GM08714 (cell line): ENCODE data around the gene SERPINE2.

ENCODE experiments used
- H3K4me3 ChIP-seq: fragments of 200-500 bp; sonication (Bioruptor generic); 2 replicates; pipeline ENCODE4 v1.5.1; 2014; ENCODE audit warnings: mild to moderate bottlenecking, low read length, inconsistent platforms
- ZNF274 ChIP-seq: IDR thresholded peaks from 2 replicates; pipeline ENCODE4 v1.6.1; 2012; ENCODE audit warnings: mild to moderate bottlenecking, low read depth, low read length

Gene SERPINE2, protein sequence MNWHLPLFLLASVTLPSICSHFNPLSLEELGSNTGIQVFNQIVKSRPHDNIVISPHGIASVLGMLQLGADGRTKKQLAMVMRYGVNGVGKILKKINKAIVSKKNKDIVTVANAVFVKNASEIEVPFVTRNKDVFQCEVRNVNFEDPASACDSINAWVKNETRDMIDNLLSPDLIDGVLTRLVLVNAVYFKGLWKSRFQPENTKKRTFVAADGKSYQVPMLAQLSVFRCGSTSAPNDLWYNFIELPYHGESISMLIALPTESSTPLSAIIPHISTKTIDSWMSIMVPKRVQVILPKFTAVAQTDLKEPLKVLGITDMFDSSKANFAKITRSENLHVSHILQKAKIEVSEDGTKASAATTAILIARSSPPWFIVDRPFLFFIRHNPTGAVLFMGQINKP

DNA sequence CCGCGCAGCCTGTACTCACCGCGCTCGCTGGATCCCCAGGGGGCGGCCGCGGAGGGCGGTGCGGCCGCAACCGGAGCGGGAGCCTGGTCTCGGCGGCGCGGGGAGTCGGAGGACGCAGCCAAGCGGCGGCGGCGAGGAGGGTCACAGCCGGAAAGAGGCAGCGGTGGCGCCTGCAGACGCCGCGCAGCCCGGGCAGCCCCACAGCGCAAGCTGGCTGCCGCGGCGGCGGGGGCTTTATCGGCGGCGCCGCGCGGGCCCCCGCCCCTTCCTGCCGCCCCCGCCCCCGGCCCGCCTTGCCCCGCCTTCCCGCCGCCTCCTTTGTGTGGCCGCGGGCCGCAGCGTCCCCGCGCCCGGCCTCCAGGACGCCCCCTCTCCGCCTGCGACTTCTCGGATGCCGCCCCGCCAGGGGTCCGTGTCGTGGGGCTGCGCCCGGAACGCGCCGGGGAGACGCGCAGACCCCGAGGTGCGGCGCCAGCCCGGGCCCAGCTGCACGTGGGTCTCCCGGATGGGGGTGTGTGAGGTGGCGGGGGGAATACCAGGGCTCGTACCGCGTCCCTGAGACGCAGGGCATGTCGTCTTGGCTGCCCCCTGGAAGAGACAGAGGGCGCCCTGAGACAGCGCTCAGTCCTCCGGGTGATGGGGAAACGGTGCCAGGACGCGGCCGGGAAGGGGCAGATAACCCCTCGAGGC, at the start of gene SERPINE2:
SERPINE2 (minus strand) TSS at position 207 of the 690 bp plus-strand sequence. CDS start 37,386 bp downstream, outside the sequence.
- H3K4me3 ChIP-seq: peak within 1 kb of the TSS; percentile 63
- no peak for TF ChIP-seq ZNF274

DNA sequence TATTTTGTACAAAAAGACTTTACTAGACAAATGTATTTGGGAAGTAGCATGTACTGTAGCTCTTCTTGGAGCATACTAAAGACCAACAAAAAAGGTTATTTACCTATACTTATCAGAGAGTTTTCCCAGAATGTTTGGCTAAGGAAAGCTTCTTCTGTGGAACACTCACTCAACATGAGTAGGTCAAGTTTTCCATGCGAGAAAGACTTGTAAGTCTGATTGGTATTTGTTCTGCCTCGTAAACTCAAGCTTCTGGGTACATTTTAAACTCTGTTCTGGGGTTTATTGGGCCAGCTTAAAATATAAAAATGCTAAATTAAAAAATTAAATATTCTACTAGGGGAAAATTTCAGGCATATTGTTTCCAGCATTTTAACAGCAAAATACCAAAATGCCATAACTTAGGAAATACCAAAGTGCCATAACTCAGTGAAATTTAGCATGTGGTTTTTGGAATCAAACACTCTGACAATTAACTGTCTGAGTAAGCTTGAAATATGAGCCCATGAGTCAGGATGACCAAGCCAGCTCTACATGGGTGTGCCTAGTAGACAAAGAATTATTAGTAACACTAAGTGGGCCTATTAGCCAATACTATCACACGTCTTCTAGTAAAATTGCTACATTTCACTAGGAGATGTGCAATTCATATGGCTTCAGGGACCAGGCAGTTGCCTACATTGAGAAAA, 47.3 kb upstream of the SERPINE2 start:
- no peak overlapping the region for H3K4me3 ChIP-seq
- no peak for TF ChIP-seq ZNF274

DNA sequence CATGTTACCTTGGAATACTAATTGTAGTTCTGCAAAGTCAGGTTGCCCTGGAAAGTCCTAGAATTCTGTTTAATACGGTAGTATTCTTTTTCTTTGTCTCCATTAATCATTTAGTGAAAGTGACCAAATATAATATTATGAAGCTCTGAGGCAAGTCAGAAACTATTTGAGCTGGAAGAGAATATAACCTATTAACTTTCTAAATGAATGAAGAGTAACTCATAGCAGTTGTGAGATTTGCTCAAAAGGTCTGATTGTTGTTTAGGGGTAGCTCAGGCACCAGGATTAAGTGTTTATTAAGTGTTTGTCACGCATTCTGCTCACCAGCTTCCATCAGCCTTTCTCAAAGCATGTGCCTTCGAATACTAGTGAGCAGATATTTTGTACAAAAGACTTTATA, 46.7 kb upstream of the SERPINE2 start:
- no peak for TF ChIP-seq ZNF274
- no peak overlapping the region for H3K4me3 ChIP-seq

DNA sequence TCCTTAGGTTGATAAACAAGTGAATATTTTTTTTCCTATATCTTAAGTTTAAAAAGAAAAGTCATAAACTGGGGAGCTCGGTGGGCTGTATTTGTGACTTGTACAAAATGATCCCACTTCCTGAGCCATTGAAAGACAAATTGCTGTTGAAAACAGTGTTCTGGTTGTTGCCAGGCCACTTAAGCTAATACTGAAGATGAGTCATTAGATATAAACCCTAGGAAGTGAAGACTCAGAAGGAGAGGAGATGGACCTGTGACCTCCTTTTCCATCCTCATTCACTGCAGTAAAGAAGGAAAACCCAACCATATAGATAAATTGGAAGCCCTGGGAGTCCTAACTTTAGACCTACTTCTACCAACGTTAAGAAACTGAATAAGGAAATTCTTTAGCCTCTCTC, 46.2 kb upstream of the SERPINE2 start:
- no peak overlapping the region for H3K4me3 ChIP-seq
- no peak for TF ChIP-seq ZNF274

DNA sequence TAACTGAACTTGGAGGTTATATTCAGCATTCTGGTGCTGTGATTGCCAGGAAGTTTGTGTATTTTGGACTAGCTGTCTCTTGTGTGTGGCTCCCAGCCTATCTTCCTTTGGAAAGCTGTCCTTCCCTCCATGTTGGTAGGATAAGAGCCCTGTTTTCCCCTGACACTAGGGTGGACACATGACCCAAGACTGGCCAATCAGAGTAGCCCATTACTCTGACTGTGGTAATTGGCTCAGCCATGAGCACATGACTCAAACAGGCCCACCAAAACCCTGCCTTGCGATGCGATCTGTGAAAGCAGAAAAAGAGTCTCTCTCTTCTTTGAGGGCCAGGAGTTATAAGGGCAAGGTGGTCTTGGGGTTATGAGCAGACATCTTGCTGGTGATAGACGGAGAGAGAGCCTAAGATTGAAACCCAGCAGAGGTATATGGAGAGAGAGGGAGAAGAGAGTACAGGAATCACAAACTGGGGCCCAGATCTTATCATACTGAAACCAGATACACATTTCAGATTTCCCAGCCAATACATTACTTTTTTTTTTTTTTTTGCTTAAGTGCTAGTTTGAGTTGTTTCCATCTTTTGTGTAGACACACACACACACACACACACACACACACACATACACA, 45.3 kb upstream of the SERPINE2 start:
- H3K4me3 ChIP-seq: no peak overlapping the region
- no peak for TF ChIP-seq ZNF274

DNA sequence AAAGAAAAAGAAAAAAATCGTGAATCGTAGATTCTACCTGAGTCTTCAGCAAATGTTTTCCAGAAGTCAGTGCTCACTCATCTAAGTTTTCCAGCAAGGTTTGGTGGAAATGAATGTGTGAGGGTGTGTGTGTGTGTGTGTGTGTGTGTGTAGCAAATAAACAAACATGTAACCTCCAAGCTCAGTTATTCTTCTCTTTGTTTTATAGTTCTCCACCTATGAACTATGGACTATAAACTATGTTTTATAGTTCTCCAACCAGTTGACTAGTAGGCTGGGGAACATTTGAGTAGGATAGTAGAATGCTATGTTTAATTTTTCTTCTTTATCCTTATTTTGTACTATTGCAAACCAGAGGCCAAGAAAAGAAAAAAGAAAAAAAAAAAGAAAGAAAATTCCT, 44.6 kb upstream of the SERPINE2 start:
- H3K4me3 ChIP-seq: no peak overlapping the region
- no peak for TF ChIP-seq ZNF274

DNA sequence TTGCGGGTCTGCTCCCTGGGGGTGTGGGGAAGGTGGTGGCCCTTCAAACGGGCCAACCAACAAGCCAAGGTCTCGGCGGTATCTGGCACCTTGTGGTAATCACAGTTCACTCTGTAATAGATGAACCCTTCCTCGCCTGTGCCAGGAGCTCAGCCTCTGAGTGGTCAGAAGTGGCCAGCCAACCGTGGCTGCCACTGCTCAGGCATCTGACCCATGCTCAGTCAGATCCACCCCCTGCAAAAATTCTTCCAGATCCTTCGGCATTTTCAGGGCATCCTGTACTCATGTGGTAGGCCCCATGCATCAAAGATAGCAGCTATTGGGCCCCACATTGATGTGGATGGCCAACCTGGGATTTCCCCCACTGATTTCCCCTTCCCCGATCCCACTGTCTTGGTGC, 39.6 kb upstream of the SERPINE2 start:
- no peak overlapping the region for H3K4me3 ChIP-seq

DNA sequence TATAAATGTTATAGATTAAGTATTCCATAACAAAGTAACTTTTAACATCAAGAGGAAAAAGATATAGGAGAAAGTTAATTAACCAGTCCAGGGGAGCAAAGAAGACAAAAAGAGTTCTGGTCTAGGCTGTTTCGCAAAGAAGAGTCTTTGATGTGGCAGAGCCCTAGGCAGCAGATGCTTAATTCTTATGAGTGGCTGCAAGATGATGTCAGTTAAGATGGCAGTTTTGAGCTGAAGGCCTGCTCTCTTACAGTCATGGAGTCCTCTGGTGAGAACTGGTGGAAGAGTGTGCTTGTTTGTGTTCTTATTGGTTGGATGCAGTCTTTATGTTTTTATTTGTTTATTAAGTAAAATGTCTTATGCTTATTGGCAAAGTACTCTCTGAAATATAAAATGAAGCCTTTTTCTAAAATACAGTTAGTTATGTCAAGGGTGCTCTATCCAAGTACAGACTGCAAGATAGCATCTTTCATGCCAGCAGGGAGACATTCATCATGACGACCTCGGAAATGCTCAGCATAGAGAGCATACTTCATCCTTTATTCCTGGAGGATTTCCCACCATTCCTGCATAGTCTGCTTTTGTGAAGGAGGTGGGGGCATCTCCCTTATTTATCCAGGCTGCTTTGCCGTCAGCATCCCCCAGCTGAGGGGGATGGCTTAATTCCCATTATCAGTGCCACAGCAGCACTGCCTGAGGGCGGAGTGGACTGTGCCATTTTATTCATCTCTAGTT, 38.9 kb upstream of the SERPINE2 start:
- TF ChIP-seq ZNF274: no peak
- H3K4me3 ChIP-seq: no peak overlapping the region

More for the DNA sequence above, 39.6 kb upstream of the SERPINE2 start:
- no peak for TF ChIP-seq ZNF274

DNA sequence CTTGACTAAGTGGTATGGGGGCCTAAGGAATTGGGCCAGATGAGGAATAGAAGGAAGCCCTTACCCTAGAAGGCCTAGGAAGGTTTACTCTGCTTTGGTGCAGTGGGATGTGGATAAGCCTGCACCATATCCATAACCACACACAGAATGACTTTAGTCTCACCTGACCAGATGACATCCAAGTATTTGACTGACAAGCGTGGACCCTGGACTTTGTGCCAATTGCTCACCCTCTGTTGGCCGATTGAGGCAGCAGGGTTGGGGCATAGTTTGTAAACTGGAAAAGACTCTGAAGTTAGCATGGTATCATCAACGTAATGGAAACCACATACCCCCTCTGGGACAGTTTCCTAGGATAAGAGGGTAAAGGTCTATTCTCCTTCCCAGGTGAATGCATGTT, 36.5 kb upstream of the SERPINE2 start:
- no peak for TF ChIP-seq ZNF274
- H3K4me3 ChIP-seq: no peak overlapping the region

DNA sequence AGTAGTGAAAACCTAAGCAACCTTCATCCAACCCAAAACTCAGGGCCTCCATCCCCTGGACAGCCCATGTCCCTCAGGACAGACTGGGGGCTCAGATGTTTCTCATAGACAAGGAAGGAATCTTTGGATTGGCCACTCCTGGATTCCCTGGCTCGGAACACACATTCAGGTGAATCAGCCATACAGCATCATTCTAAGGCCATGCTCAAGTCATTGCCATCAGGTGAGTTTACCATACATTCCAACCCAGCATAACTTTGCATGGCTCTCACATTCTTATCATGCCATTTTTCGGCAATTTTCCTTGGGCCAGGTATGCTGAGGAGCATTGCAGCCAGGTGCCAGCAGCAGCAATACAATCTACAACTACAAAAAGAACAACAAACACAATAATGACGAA, 34.6 kb upstream of the SERPINE2 start:
- TF ChIP-seq ZNF274: no peak
- no peak overlapping the region for H3K4me3 ChIP-seq

DNA sequence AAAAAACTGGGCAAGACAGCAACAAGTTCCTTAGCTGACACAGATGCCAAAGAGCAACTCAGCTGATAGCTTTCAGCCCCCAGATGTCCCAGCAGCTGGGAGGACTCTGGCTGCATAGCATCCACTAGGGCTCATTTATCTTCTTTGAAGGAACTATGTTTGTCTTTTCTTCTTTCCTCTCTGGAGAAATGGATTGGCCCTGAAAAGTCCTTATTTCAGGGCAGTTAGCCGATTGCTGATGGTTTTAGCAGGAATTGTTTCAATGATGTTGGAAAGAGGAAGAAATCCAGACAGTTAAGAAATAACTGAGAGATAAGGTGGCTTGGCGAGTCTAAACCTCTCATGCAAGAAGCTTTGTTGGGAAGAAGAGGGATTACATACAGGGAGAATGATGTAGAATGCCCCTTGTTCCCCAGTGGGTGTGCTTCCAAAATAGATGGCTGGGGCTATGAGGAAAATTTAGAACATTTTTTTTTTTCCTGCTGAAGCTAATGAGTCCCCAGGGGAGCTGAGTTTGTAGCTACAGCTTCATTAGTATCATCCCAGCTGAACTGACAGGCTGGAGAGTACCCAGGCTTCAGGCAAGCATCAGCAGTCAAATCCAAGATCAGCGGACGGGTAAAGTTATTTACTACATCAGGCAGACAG, 33.6 kb upstream of the SERPINE2 start:
- H3K4me3 ChIP-seq: no peak overlapping the region
- TF ChIP-seq ZNF274: no peak

DNA sequence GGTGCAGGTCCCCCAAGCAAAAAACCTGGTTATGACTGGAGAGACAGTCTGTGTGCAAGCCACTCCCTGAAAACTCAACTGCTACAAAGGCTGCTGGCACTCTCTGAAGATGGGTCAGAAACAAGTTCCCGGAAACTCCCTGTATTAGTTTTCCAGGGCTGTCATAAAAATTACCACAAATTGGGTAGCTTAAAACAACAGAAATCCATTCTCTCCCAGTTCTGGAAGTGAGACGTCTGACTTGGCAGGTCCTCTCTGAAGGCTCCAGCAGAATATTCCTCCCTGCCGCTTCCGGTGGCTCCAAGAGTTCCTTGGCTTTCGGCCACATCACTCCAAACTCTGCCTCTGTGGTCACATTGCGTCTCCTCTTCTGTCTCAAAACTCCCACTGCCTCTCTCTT, 30.1 kb upstream of the SERPINE2 start:
- no peak overlapping the region for H3K4me3 ChIP-seq
- TF ChIP-seq ZNF274: no peak

DNA sequence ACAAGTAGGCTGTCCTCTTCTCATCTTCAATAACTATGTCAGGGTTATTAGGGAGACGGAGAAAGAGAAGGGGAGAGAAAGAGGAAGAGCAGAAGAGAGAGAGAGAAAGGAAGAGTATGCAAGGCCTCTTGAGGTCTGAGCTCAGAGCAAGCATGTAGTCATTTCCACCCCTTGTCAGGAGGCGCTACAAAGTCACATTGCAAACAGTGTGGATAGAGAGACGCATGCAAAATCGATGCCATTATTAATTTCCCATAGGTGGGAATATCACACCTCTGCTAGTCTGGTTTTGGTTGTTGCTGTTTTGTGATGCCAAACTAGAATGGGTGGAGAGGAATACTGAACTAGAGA, 24.2 kb upstream of the SERPINE2 start:
- no peak for TF ChIP-seq ZNF274

More for the DNA sequence above, 24.2 kb upstream of the SERPINE2 start:
- H3K4me3 ChIP-seq: no peak overlapping the region
